GM23338 (cell line): Measurements from ENCODE around the gene ACSBG1. TPM values are rescaled to one million over a fixed set of nuclear protein-coding genes. Genes with fewer than 3 reads are reported as not detected.

Experiments
- ATAC-seq: fragments of 200-7000 bp; cut with Tn5 transposase; 3 replicates; pipeline ENCODE4 v1.9.1; 2020
- DNase-seq: peaks from one replicate; pipeline ENCODE4 v3.0.0-alpha.2; 2015; ENCODE audit warnings: low spot score
- H2AFZ ChIP-seq: fragments of 200-600 bp; sonication (generic); 2 replicates; pipeline ENCODE4 v1.8.0; 2016; ENCODE audit warnings: antibody characterized with exemption, mild to moderate bottlenecking, moderate library complexity
- H3F3A ChIP-seq: fragments of 200-600 bp; sonication (generic); replicated peaks from 2 replicates; pipeline ENCODE4 v1.8.0; 2017; ENCODE audit warnings: antibody characterized with exemption, mixed run types, low read depth
- H3K27ac ChIP-seq: fragments of 200-600 bp; sonication (generic); 2 replicates; pipeline ENCODE4 v1.6.1; 2016; ENCODE audit warnings: low read depth
- H3K27me3 ChIP-seq: fragments of 200-600 bp; sonication (generic); 2 replicates; pipeline ENCODE4 v1.8.0; 2016; ENCODE audit warnings: mild to moderate bottlenecking, mixed run types, moderate library complexity; ENCODE audit not compliant: insufficient read depth
- H3K36me3 ChIP-seq: fragments of 200-600 bp; sonication (generic); 2 replicates; pipeline ENCODE4 v1.8.0; 2016; ENCODE audit warnings: mild to moderate bottlenecking; ENCODE audit not compliant: insufficient read depth
- H3K4me1 ChIP-seq: fragments of 200-600 bp; sonication (generic); 2 replicates; pipeline ENCODE4 v1.8.0; 2016; ENCODE audit warnings: mild to moderate bottlenecking, moderate library complexity; ENCODE audit not compliant: insufficient read depth
- H3K4me2 ChIP-seq: fragments of 200-600 bp; sonication (generic); 2 replicates; pipeline ENCODE4 v1.7.1; 2017; ENCODE audit warnings: mixed run types
- H3K4me3 ChIP-seq: fragments of 200-600 bp; sonication (generic); 2 replicates; pipeline ENCODE4 v1.6.1; 2016; ENCODE audit warnings: mixed run types
- H3K79me2 ChIP-seq: fragments of 200-600 bp; sonication (generic); replicated peaks from 2 replicates; pipeline ENCODE4 v1.8.0; 2017; ENCODE audit warnings: mild to moderate bottlenecking; ENCODE audit not compliant: insufficient read depth
- H3K9me2 ChIP-seq: fragments of 200-600 bp; sonication (generic); 2 replicates; pipeline ENCODE4 v1.8.0; 2017; ENCODE audit not compliant: insufficient read depth
- H4K20me1 ChIP-seq: fragments of 200-600 bp; sonication (generic); replicated peaks from 2 replicates; pipeline ENCODE4 v1.8.0; 2017; ENCODE audit warnings: mild to moderate bottlenecking; ENCODE audit not compliant: insufficient read depth
- H3K27ac Mint-ChIP-seq: 2 replicates; pipeline ENCODE4 v1.8.0; 2020; ENCODE audit warnings: inconsistent platforms, mild to moderate bottlenecking, moderate library complexity, mixed read lengths
- H3K27me3 Mint-ChIP-seq: 3 replicates; pipeline ENCODE4 v1.8.0; 2022; ENCODE audit warnings: low read depth, mild to moderate bottlenecking, moderate library complexity, mixed read lengths, inconsistent platforms; ENCODE audit not compliant: insufficient read depth, poor library complexity
- H3K36me3 Mint-ChIP-seq: 3 replicates; pipeline ENCODE4 v1.8.0; 2021; ENCODE audit warnings: low read depth, mild to moderate bottlenecking, inconsistent platforms, moderate library complexity, mixed read lengths
- H3K4me1 Mint-ChIP-seq: 3 replicates; pipeline ENCODE4 v1.8.0; 2020; ENCODE audit warnings: mild to moderate bottlenecking, inconsistent platforms, mixed read lengths
- H3K4me3 Mint-ChIP-seq: 3 replicates; pipeline ENCODE4 v1.8.0; 2021; ENCODE audit warnings: moderate library complexity, mild to moderate bottlenecking, inconsistent platforms, mixed read lengths
- H3K9me3 Mint-ChIP-seq: 3 replicates; pipeline ENCODE4 v1.8.0; 2020; ENCODE audit warnings: moderate library complexity, mild to moderate bottlenecking, inconsistent platforms, mixed read lengths
- CREB1 ChIP-seq: fragments of 250-450 bp; sonication (Bioruptor Pico); IDR thresholded peaks from 2 replicates; pipeline ENCODE4 v1.5.0; 2020; ENCODE audit warnings: low read depth, mild to moderate bottlenecking, moderate library complexity
- EZH2phosphoT487 ChIP-seq: fragments of 200-600 bp; sonication (generic); IDR thresholded peaks from one replicate; pipeline ENCODE4 v1.8.1; 2018; ENCODE audit warnings: antibody characterized with exemption; ENCODE audit not compliant: unreplicated experiment
- JUNB ChIP-seq: IDR thresholded peaks from one replicate; pipeline ENCODE4 v1.6.1; 2016; ENCODE audit warnings: antibody characterized with exemption; ENCODE audit not compliant: unreplicated experiment
- ZNF114 ChIP-seq: fragments of 250-450 bp; sonication (Bioruptor Pico); IDR thresholded peaks from 2 replicates; pipeline ENCODE4 v1.5.0; 2020; ENCODE audit warnings: mild to moderate bottlenecking, moderate library complexity
- ZNF331 ChIP-seq: fragments of 250-450 bp; sonication (Bioruptor Pico); IDR thresholded peaks from 2 replicates; pipeline ENCODE4 v1.5.0; 2020; ENCODE audit warnings: low read depth, mild to moderate bottlenecking, moderate library complexity
- polyA plus RNA-seq: library from polyadenylated mRNA; unstranded; fragments of >200 nt; fragmentation: Nextera tagmentation; extraction: Ambion mirVana; gene quantifications from 2 replicates; pipeline ENCODE4 v1.2.1, GENCODE V29; 2016
- total RNA-seq: library from RNA; depleted of rRNA; stranded (reverse); fragments of >200 nt; shearing (Covaris generic); gene quantifications from 2 replicates; pipeline ENCODE4 v1.2.3, GENCODE V29; 2014
- TF ChIP-seq, protein P1 (sequence below): fragments of 250-450 bp; sonication (Bioruptor Pico); IDR thresholded peaks from 2 replicates; pipeline ENCODE4 v1.5.0; 2020; ENCODE audit warnings: mild to moderate bottlenecking, moderate library complexity
- TF ChIP-seq, protein P2 (sequence below): IDR thresholded peaks from one replicate; pipeline ENCODE4 v1.6.1; 2018; ENCODE audit warnings: antibody characterized with exemption; ENCODE audit not compliant: unreplicated experiment
- TF ChIP-seq, protein P3 (sequence below): IDR thresholded peaks from 2 replicates; pipeline ENCODE4 v1.6.1; 2016; ENCODE audit warnings: antibody characterized with exemption

Gene ACSBG1
- total and polyA plus RNA-seq, 2 experiments from 2014 or later, result 1.9 to 10.0 TPM

DNA sequence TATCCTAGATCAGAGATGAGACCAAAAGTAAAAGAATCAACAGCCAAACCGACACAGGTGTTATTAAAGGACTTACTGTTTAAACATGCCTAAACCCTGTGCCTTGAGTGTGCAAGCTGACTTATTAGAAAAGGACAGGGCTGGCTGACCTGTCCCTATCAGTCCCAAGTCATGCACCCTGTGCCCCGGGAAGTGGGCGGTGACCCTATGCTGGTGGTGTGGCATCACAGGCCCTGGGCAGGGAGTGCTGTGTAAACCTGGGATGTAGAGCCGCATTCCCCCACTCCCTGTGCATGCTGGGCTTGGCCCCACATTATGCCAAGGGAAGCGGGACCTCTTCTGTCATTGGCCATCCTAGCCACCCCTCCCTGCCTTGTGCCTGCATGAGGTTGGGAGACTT, 40.6 kb upstream of the ACSBG1 start (continued):
- TF ChIP-seq, protein P1, sequence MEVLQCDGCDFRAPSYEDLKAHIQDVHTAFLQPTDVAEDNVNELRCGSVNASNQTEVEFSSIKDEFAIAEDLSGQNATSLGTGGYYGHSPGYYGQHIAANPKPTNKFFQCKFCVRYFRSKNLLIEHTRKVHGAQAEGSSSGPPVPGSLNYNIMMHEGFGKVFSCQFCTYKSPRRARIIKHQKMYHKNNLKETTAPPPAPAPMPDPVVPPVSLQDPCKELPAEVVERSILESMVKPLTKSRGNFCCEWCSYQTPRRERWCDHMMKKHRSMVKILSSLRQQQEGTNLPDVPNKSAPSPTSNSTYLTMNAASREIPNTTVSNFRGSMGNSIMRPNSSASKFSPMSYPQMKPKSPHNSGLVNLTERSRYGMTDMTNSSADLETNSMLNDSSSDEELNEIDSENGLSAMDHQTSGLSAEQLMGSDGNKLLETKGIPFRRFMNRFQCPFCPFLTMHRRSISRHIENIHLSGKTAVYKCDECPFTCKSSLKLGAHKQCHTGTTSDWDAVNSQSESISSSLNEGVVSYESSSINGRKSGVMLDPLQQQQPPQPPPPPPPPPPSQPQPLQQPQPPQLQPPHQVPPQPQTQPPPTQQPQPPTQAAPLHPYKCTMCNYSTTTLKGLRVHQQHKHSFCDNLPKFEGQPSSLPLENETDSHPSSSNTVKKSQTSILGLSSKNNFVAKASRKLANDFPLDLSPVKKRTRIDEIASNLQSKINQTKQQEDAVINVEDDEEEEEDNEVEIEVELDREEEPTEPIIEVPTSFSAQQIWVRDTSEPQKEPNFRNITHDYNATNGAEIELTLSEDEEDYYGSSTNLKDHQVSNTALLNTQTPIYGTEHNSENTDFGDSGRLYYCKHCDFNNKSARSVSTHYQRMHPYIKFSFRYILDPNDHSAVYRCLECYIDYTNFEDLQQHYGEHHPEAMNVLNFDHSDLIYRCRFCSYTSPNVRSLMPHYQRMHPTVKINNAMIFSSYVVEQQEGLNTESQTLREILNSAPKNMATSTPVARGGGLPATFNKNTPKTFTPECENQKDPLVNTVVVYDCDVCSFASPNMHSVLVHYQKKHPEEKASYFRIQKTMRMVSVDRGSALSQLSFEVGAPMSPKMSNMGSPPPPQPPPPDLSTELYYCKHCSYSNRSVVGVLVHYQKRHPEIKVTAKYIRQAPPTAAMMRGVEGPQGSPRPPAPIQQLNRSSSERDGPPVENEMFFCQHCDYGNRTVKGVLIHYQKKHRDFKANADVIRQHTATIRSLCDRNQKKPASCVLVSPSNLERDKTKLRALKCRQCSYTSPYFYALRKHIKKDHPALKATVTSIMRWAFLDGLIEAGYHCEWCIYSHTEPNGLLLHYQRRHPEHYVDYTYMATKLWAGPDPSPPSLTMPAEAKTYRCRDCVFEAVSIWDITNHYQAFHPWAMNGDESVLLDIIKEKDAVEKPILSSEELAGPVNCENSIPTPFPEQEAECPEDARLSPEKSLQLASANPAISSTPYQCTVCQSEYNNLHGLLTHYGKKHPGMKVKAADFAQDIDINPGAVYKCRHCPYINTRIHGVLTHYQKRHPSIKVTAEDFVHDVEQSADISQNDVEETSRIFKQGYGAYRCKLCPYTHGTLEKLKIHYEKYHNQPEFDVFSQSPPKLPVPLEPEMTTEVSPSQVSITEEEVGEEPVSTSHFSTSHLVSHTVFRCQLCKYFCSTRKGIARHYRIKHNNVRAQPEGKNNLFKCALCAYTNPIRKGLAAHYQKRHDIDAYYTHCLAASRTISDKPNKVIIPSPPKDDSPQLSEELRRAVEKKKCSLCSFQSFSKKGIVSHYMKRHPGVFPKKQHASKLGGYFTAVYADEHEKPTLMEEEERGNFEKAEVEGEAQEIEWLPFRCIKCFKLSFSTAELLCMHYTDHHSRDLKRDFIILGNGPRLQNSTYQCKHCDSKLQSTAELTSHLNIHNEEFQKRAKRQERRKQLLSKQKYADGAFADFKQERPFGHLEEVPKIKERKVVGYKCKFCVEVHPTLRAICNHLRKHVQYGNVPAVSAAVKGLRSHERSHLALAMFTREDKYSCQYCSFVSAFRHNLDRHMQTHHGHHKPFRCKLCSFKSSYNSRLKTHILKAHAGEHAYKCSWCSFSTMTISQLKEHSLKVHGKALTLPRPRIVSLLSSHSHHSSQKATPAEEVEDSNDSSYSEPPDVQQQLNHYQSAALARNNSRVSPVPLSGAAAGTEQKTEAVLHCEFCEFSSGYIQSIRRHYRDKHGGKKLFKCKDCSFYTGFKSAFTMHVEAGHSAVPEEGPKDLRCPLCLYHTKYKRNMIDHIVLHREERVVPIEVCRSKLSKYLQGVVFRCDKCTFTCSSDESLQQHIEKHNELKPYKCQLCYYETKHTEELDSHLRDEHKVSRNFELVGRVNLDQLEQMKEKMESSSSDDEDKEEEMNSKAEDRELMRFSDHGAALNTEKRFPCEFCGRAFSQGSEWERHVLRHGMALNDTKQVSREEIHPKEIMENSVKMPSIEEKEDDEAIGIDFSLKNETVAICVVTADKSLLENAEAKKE (CRISPR knock-in tag), result no peak
- TF ChIP-seq, protein P2, sequence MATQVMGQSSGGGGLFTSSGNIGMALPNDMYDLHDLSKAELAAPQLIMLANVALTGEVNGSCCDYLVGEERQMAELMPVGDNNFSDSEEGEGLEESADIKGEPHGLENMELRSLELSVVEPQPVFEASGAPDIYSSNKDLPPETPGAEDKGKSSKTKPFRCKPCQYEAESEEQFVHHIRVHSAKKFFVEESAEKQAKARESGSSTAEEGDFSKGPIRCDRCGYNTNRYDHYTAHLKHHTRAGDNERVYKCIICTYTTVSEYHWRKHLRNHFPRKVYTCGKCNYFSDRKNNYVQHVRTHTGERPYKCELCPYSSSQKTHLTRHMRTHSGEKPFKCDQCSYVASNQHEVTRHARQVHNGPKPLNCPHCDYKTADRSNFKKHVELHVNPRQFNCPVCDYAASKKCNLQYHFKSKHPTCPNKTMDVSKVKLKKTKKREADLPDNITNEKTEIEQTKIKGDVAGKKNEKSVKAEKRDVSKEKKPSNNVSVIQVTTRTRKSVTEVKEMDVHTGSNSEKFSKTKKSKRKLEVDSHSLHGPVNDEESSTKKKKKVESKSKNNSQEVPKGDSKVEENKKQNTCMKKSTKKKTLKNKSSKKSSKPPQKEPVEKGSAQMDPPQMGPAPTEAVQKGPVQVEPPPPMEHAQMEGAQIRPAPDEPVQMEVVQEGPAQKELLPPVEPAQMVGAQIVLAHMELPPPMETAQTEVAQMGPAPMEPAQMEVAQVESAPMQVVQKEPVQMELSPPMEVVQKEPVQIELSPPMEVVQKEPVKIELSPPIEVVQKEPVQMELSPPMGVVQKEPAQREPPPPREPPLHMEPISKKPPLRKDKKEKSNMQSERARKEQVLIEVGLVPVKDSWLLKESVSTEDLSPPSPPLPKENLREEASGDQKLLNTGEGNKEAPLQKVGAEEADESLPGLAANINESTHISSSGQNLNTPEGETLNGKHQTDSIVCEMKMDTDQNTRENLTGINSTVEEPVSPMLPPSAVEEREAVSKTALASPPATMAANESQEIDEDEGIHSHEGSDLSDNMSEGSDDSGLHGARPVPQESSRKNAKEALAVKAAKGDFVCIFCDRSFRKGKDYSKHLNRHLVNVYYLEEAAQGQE, result no peak
- TF ChIP-seq, protein P3, sequence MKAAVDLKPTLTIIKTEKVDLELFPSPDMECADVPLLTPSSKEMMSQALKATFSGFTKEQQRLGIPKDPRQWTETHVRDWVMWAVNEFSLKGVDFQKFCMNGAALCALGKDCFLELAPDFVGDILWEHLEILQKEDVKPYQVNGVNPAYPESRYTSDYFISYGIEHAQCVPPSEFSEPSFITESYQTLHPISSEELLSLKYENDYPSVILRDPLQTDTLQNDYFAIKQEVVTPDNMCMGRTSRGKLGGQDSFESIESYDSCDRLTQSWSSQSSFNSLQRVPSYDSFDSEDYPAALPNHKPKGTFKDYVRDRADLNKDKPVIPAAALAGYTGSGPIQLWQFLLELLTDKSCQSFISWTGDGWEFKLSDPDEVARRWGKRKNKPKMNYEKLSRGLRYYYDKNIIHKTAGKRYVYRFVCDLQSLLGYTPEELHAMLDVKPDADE, result no peak

DNA sequence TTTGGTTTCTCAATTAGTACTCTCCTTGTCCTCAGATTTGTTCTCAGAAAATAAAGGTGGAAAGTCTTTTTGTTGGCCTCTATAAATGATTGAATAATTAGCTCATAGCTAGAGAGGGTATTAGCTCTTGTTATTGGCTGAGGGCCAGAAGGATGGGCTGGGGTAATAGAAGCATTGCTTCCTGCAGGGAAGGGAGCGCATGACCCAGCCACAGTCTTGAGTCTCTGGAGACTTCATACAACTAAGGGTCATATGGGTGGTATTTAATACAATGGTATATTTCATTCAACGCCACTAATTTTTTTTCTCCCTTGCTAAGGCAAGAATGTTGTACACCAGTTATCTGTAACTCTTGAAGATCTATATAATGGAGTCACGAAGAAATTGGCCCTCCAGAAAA, 38.4 kb upstream of the ACSBG1 start:
- H3K27ac ChIP-seq, result no peak overlapping the region
- ATAC-seq, result no peak
- Mint-ChIP-seq H3K27ac (no peak overlapping the region), H3K4me3 (no peak overlapping the region), H3K27me3 (peaks cover 2% of the 10 kb centered on the region), H3K36me3 (no peaks in the 10 kb centered on the region), H3K4me1 (no peaks in the 10 kb centered on the region), H3K9me3 (no peaks in the 10 kb centered on the region)
- no peaks in the 10 kb centered on the region for H3K27me3 ChIP-seq
- H3K79me2 ChIP-seq, result no peaks in the 10 kb centered on the region
- no peak overlapping the region for H3K4me3 ChIP-seq
- H3K4me2 ChIP-seq, result no peak overlapping the region
- no peaks in the 10 kb centered on the region for H3K4me1 ChIP-seq
- no peaks in the 10 kb centered on the region for H3K36me3 ChIP-seq
- H3K9me2 ChIP-seq, result no peaks in the 10 kb centered on the region
- no peak overlapping the region for H2AFZ ChIP-seq
- H4K20me1 ChIP-seq, result no peaks in the 10 kb centered on the region
- DNase-seq, result no peak
- no peaks in the 10 kb centered on the region for H3F3A ChIP-seq
- TF ChIP-seq EZH2phosphoT487 (no peak), ZNF331 (CRISPR knock-in tag) (no peak), CREB1 (CRISPR knock-in tag) (no peak), JUNB (no peak), ZNF114 (CRISPR knock-in tag) (no peak)
- TF ChIP-seq, protein P3, result no peak
